Suppressor macrophage (primary cell): ENCODE measurements around the gene CENPV.
A peak's percentile ranks its signal among the peaks of the same experiment; 100 is the strongest.
"Not testable (repeated sequence)": the region's sequence is repeated elsewhere in the genome, so short reads cannot be mapped to it uniquely, and the experiment has no call there.

Experiments used
- DNase-seq, 4 experiments: peaks; one replicate each; pipeline ENCODE4 v3.0.0-alpha.2; 2020 to 2022

Gene CENPV

DNA sequence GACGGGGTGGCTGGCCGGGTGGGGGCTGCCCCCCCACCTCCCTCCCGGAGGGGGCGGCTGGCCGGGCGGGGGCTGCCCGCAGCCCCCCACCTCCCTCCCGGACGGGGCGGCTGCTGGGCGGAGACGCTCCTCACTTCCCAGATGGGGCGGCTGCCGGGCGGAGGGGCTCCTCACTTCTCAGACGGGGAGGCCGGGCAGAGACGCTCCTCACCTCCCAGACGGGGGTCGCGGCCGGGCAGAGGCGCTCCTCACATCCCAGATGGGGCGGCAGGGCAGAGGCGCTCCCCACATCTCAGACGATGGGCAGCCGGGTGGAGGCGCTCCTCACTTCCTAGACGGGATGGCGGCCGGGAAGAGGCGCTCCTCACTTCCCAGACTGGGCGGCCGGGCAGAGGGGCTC, 41.2 kb downstream of the CENPV start:
- DNase-seq = not testable (repeated sequence)

DNA sequence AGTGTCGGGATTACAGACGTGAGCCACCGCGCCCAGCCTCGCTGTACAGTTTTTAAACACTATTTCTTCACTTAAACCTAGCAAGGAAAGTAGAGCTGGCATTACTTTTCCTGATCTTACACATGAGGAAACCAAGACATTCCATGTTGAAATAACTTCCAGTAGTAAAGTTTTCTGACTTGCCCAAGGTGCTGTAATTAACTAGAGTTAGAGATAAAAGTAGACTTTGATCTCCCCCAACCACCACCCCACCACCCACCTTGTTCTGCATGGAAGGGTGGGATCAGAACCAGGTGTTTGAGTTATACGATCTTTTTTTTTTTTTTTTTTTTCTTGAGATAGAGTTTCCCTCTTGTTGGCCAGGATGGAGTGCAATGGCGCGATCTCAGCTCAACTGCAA, 47.1 kb downstream of the CENPV start:
- no peak for DNase-seq

DNA sequence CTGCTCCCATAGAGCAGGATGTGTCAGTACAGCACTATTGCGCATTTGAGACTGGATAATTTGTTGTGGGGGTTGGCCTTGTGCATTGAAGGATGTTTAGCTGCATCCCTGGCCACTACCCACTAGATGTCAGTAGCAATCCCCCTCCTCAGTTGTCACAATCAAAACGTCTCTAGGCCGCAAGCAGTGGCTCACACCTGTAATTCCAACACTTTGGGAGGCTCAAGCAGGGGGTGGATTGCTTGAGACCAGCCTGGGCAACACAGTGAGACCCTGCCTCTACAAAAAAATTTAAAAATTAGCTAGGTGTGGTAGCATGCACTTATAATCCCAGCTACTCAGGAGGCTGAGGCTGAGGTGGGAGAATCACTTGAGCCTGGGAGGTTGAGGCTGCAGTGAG, 48.4 kb downstream of the CENPV start:
- peak in 2 of 4 experiments; percentile 9 to 12 for DNase-seq

DNA sequence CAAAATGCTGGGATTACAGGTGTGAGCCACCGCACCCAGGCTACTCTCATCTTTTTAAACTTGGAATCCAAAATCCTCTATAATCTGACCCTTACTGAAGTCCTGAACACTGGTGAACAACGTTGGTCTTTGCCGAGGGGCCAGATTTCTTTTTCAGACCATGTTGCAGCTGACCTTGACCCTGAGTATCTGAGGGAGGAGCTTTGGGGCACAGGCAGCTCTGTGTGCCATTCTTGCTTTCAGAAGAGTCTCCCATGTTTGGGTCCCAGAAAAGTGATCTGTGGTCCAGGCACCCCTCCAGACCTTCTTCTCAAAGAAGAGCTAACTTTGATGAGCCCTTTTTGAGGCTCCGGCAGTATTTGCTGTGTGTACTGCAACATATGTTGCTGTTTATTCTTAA, 50.4 kb downstream of the CENPV start:
- DNase-seq = no peak

DNA sequence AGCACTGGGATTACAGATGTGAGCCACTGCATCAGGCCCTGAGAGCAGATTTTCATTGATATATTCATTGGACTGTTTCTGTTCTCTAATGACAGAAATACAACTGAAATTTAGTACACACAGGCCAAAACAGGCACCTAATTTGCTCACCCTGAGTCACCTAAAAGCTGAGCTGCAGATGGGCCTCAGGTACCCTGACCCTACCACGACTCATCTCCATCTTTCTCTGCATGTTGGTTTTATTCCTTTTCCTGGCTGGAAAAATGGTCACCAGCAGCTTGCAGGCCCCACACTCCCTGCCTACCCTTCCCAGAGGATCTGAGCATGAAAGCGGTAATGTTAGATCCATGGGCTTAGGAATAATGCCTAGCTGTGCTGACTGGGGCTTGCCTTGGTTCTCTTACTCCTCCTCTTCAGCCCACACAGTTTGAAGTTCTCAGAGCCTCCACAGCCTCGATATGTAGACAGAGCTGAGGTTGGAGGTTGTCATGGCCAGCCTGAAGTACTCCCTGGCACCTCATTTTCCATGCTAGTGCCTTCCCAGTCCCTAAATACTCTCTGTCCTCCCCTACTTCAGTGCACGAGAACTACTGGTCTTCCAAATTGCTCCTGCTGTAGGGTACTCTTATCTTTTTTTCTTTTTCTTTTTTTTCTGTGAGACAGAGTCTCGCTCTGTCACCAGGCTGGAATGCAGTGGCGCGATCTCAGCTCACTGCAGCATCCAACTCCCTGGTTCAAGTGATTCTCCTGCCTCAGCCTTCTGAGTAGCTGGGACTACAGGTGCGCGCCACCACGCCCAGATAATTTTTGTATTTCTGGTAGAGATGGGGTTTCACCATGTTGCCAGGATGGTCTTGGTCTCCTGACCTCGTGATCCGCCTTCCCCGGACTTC, 51.1 kb downstream of the CENPV start:
- DNase-seq = no peak

DNA sequence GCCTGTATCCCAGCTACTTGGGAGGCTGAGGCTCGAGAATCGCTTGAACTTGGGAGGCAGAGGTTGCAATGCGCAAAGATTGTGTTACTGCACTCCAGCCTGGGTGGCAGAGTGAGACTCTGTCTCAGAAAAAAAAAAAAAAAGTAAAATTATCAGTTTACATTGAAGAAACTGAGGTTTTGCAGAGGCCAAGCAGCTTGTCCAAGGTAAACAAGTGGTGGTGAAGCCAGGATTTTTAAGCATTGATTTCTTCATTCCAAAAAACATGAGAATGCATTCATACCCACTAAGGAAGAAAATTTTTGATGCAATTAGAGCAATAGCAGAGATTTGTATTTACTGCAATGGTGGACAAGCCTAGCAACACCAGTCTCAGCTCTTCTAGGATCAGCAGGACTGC, 52.7 kb downstream of the CENPV start:
- no peak for DNase-seq

DNA sequence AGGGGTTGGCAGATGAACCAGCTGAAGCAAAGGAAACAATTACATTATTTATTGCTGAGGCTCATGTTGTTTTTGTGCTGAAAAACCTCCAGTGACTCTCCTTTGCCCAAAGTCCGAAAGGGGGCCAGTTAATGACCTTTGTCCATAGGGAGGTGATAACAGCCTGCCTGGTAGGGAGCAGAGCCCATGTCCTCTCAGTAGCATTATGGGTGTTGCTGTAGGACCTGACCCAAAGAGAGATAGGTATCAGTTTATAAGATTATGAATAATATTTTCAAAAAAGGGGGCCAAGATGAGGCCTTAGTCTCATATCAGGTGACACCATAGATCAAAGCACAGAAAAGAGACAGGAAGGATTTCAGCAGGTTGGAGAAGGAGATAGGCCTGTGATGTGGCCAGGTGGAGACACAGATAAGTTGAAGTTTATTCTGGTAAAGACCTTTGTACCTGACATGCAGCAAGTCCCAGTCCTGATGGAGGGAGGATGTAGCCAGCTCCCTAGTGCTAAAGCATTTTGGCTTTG, 55.1 kb downstream of the CENPV start:
- no peak for DNase-seq

DNA sequence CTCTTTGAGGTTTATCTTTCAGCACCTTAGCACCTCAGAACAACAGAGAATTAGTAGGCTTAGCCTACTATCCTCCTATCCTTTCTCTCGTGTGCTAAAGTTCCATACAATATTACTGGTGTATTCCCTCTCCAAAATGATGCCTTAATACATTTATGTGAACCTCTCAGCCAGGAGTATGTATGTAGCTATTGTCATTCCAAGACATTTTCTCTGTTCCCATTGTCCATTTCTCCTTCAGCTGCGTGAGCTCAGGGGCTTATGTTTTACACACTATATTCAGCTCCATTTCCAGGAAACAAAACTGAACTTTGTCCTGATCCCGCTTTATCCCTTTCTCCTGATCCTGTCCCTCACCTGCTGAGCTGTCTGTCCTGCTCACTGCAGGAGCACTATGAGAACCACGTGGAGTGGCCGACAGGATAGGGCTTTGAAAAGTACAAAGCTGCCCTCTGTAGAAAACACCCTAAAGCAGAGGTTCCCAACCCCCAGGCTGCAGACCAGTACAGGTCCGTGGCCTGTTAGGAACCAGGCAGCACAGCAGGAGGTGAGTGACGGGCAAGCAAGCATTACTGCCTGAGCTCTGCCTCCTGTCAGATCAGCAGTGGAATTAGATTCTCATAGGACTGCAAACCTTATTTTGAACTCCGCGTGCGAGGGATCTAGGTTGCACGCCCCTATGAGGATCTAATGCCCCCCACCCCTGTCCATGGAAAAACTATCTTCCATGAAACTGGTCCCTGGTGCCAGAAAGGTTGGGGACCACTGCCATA, 55.7 kb downstream of the CENPV start:
- DNase-seq = no peak

DNA sequence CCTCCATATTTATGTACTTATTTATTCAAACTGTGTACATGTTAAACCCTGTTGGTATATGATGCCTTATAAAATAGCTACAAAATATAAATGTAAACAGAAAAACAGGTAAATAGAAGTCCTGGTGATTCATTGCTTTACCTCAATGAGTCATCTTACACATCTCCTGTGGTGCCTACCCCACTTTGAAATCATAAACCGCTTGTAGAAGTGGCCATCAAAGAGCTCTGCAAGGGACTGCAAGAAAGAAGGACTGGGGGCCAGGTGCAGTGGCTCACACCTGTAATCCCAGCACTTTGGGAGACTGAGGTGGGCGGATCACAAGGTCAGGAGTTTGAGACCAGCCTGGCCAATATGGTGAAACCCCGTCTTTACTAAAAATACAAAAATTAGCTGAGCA, 57.2 kb downstream of the CENPV start:
- DNase-seq = not testable (repeated sequence)

DNA sequence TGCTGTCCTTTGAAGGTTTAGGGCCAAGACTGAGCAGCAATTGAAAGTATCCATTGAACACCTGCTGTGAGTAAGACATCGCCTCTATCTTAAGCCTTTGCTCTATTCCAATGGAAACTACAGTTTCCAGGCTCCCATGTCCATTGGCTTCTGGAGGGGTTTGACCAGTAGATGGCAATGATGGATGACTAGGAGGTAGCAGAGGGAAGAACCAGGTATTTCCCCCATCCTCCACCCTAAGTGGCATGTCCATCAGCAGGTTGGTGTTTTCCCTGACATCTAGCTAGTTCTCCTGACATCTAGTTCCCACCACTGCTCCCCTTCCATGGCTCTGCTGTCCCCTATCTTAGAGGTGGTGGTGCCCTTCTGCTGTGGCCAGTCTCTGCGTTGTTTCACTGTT, 58.7 kb downstream of the CENPV start:
- no peak for DNase-seq

DNA sequence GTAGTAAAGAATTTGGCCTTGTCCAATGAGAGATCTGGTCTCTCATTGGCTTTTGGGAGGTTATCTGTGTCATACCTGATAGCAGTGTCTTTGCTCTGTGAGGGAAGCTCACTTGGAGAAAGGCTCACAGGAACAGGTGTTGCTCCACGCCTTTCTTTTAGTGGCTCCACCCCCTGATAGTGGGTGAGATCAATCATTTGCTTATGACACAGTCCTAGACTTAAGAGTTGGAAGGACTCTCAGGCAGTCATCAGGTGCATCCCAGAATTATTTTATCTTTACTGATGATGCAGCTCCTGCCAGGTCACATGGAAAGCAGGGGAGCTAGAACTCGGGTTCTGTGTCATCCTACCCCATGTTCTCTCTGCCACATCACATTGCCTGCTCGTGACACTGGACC, 59.3 kb downstream of the CENPV start:
- no peak for DNase-seq
